H9 (cell line): ENCODE measurements around the gene SMU1. TPM values are rescaled to one million over a fixed set of nuclear protein-coding genes. Genes with fewer than 3 reads are reported as not detected.

Experiments used
- DNase-seq: peaks from one replicate; pipeline ENCODE4 v3.0.0-alpha.2; 2017
- H2AFZ ChIP-seq: one replicate; pipeline ENCODE4 v1.6.1; 2013; ENCODE audit warnings: mild to moderate bottlenecking, low read length, control low read depth, moderate library complexity
- H2AK5ac ChIP-seq: 2 replicates; pipeline ENCODE4 v1.6.1; 2013; ENCODE audit warnings: low read length, control low read depth, mixed read lengths; ENCODE audit not compliant: insufficient read length
- H2BK120ac ChIP-seq: one replicate; pipeline ENCODE4 v1.6.1; 2013; ENCODE audit warnings: low read depth, mild to moderate bottlenecking, low read length, control low read depth, inconsistent platforms; ENCODE audit not compliant: poor library complexity, severe bottlenecking
- H2BK12ac ChIP-seq: 2 replicates; pipeline ENCODE4 v1.6.1; 2013; ENCODE audit warnings: low read length, control low read depth, mixed read lengths, low read depth; ENCODE audit not compliant: insufficient read length
- H2BK15ac ChIP-seq: 2 replicates; pipeline ENCODE4 v1.6.1; 2013; ENCODE audit warnings: low read depth, low read length, control low read depth
- H2BK20ac ChIP-seq: one replicate; pipeline ENCODE4 v1.6.1; 2013; ENCODE audit warnings: low read depth, mild to moderate bottlenecking, low read length, control low read depth, inconsistent platforms; ENCODE audit not compliant: poor library complexity, severe bottlenecking
- H2BK5ac ChIP-seq: 2 replicates; pipeline ENCODE4 v1.6.1; 2013; ENCODE audit warnings: low read length, control low read depth, mixed read lengths; ENCODE audit not compliant: insufficient read length
- H3K14ac ChIP-seq: 2 replicates; pipeline ENCODE4 v1.6.1; 2013; ENCODE audit warnings: low read length, control low read depth; ENCODE audit not compliant: insufficient read depth
- H3K18ac ChIP-seq: 2 replicates; pipeline ENCODE4 v1.6.1; 2013; ENCODE audit warnings: low read depth, mild to moderate bottlenecking, mixed read lengths, low read length, control low read depth; ENCODE audit not compliant: insufficient read length
- H3K23ac ChIP-seq: 2 replicates; pipeline ENCODE4 v1.6.1; 2013; ENCODE audit warnings: low read length, control low read depth, mixed read lengths, low read depth; ENCODE audit not compliant: insufficient read length
- H3K23me2 ChIP-seq: 2 replicates; pipeline ENCODE4 v1.6.1; 2013; ENCODE audit warnings: low read depth, mild to moderate bottlenecking, mixed read lengths, low read length, control low read depth; ENCODE audit not compliant: insufficient read length, poor library complexity, severe bottlenecking
- H3K27ac ChIP-seq: 2 replicates; pipeline ENCODE4 v1.5.1; 2013; ENCODE audit warnings: low read length, control low read depth, mixed read lengths, low read depth; ENCODE audit not compliant: insufficient read length
- H3K27me3 ChIP-seq: 2 replicates; pipeline ENCODE4 v1.6.1; 2013; ENCODE audit warnings: low read length, control low read depth, inconsistent platforms; ENCODE audit not compliant: insufficient read depth
- H3K4ac ChIP-seq: 2 replicates; pipeline ENCODE4 v1.6.1; 2013; ENCODE audit warnings: low read depth, mild to moderate bottlenecking, control low read depth, inconsistent platforms, low read length, moderate library complexity
- H3K4me1 ChIP-seq: 2 replicates; pipeline ENCODE4 v1.6.1; 2013; ENCODE audit warnings: low read length, control low read depth, inconsistent platforms; ENCODE audit not compliant: insufficient read depth
- H3K4me2 ChIP-seq: 2 replicates; pipeline ENCODE4 v1.6.1; 2013; ENCODE audit warnings: low read length, control low read depth, mixed read lengths; ENCODE audit not compliant: insufficient read length, insufficient read depth
- H3K56ac ChIP-seq: 2 replicates; pipeline ENCODE4 v1.6.1; 2013; ENCODE audit warnings: low read depth, mild to moderate bottlenecking, mixed read lengths, low read length, control low read depth; ENCODE audit not compliant: insufficient read length
- H3K79me1 ChIP-seq: 2 replicates; pipeline ENCODE4 v1.6.1; 2013; ENCODE audit warnings: low read depth, mild to moderate bottlenecking, moderate library complexity, low read length, control low read depth, inconsistent platforms; ENCODE audit not compliant: insufficient read depth, poor library complexity, severe bottlenecking
- H3K79me2 ChIP-seq: 2 replicates; pipeline ENCODE4 v1.6.1; 2013; ENCODE audit warnings: low read length, control low read depth, inconsistent platforms; ENCODE audit not compliant: insufficient read depth
- H3K9ac ChIP-seq: 2 replicates; pipeline ENCODE4 v1.6.1; 2013; ENCODE audit warnings: low read length, control low read depth, mixed read lengths; ENCODE audit not compliant: insufficient read length; ENCODE audit errors: extremely low read depth
- H3K9me3 ChIP-seq: one replicate; pipeline ENCODE4 v1.6.1; 2013; ENCODE audit warnings: low read depth, low read length, inconsistent platforms; ENCODE audit not compliant: control insufficient read depth
- H3T11ph ChIP-seq: one replicate; pipeline ENCODE4 v1.6.1; 2013; ENCODE audit warnings: mild to moderate bottlenecking, low read length, control low read depth, inconsistent platforms
- H4K20me1 ChIP-seq: one replicate; pipeline ENCODE4 v1.6.1; 2013; ENCODE audit not compliant: control insufficient read depth, insufficient read length, insufficient read depth
- H4K5ac ChIP-seq: 2 replicates; pipeline ENCODE4 v1.6.1; 2013; ENCODE audit warnings: low read depth, mild to moderate bottlenecking, mixed read lengths, low read length, control low read depth; ENCODE audit not compliant: insufficient read length
- H4K8ac ChIP-seq: replicated peaks from 2 replicates; pipeline ENCODE4 v1.6.1; 2013; ENCODE audit warnings: low read length, control low read depth, mixed read lengths, low read depth; ENCODE audit not compliant: insufficient read length
- H4K91ac ChIP-seq: 2 replicates; pipeline ENCODE4 v1.6.1; 2013; ENCODE audit warnings: low read depth, mild to moderate bottlenecking, moderate library complexity, mixed read lengths, low read length, control low read depth; ENCODE audit not compliant: insufficient read length
- H3K27ac Mint-ChIP-seq, 3 experiments: 2 replicates in 2 of 3; 3 replicates in 1 of 3; pipeline ENCODE4 v1.8.0; 2020 to 2021; ENCODE audit warnings: mixed read lengths in 3 of 3, mild to moderate bottlenecking in 1 of 3, moderate library complexity in 1 of 3
- H3K27me3 Mint-ChIP-seq: 2 replicates; pipeline ENCODE4 v1.8.0; 2021; ENCODE audit warnings: low read depth, mild to moderate bottlenecking, moderate library complexity, mixed read lengths
- H3K36me3 Mint-ChIP-seq, 3 experiments: 2 replicates in 2 of 3; 3 replicates in 1 of 3; pipeline ENCODE4 v1.8.0; 2020 to 2021; ENCODE audit warnings: low read depth in 3 of 3, mixed read lengths in 3 of 3; ENCODE audit not compliant: insufficient read depth in 1 of 3
- H3K4me1 Mint-ChIP-seq, 2 experiments: 2 replicates each; pipeline ENCODE4 v1.8.0; 2020; ENCODE audit warnings: mixed read lengths in 2 of 2
- H3K4me3 Mint-ChIP-seq, 2 experiments: 2 replicates in 1 of 2; 3 replicates in 1 of 2; pipeline ENCODE4 v1.8.0; 2020 to 2021; ENCODE audit warnings: mild to moderate bottlenecking in 2 of 2, mixed read lengths in 2 of 2, moderate library complexity in 1 of 2
- H3K9me3 Mint-ChIP-seq, 2 experiments: 2 replicates in 1 of 2; 3 replicates in 1 of 2; pipeline ENCODE4 v1.8.0; 2020; ENCODE audit warnings: mild to moderate bottlenecking in 2 of 2, mixed read lengths in 2 of 2, moderate library complexity in 1 of 2
- CTCF ChIP-seq: fragments of 200-600 bp; sonication (generic); conservative IDR thresholded peaks from 3 replicates; pipeline ENCODE4 v1.8.0; 2021; ENCODE audit warnings: antibody characterized with exemption, mild to moderate bottlenecking
- WGBS: extraction: QIAGEN DNeasy Blood & Tissue Kit; methylation state at CpG from one replicate; pipeline ENCODE4 v1.1.7; 2013; ENCODE audit warnings: missing lambda C conversion rate, low lambda C conversion rate, mixed read lengths; ENCODE audit not compliant: insufficient read length; ENCODE audit errors: extremely low coverage; 5-methylcytosine and 5-hydroxymethylcytosine counted together
- total RNA-seq: library from RNA; stranded (reverse); gene quantifications from 2 replicates; pipeline ENCODE4 v1.2.1, GENCODE V29; 2021

Gene SMU1
- total RNA-seq, 1 experiment from 2014 or later: 26.9 TPM

GRCh38 chr9:33106372-33106771, 29.9 kb upstream of the SMU1 start:
- H2BK5ac ChIP-seq: no peak overlapping the region
- no peaks in the 10 kb centered on the region for H3K9me3 ChIP-seq
- H3K4me1 ChIP-seq: no peaks in the 10 kb centered on the region; the same call in 1 of the 2 replicates
- H3K9ac ChIP-seq: no peak overlapping the region
- no peak for DNase-seq
- no peak overlapping the region for H2BK15ac ChIP-seq
- Mint-ChIP-seq H3K4me3 (no peak overlapping the region), H3K4me1 (peaks cover 23 to 31% of the 10 kb centered on the region in 2 experiments), H3K36me3 (no peaks in the 10 kb centered on the region), H3K27me3 (no peaks in the 10 kb centered on the region; the same call in 1 of the 2 replicates), H3K9me3 (no peaks in the 10 kb centered on the region), H3K27ac (no peak overlapping the region)
- no peaks in the 10 kb centered on the region for H4K20me1 ChIP-seq
- no peak overlapping the region for H2BK20ac ChIP-seq
- TF ChIP-seq CTCF: no peak
- H3K27ac ChIP-seq: no peak overlapping the region
- no peak overlapping the region for H4K91ac ChIP-seq
- no peaks in the 10 kb centered on the region for H3K23me2 ChIP-seq
- no peak overlapping the region for H4K5ac ChIP-seq
- no peaks in the 10 kb centered on the region for H3K79me1 ChIP-seq
- H3T11ph ChIP-seq: no peak overlapping the region
- no peak overlapping the region for H3K4me2 ChIP-seq
- H4K8ac ChIP-seq: no peak overlapping the region
- no peaks in the 10 kb centered on the region for H3K79me2 ChIP-seq
- no peak overlapping the region for H3K14ac ChIP-seq
- H2AFZ ChIP-seq: no peak overlapping the region
- no peak overlapping the region for H2BK12ac ChIP-seq
- no peak overlapping the region for H3K4ac ChIP-seq
- H2AK5ac ChIP-seq: no peak overlapping the region
- H3K27me3 ChIP-seq: no peaks in the 10 kb centered on the region
- H2BK120ac ChIP-seq: no peak overlapping the region
- H3K18ac ChIP-seq: no peak overlapping the region
- H3K56ac ChIP-seq: no peak overlapping the region
- no CpG with 5 or more reads among the region's 4 CpGs for WGBS
- no peak overlapping the region for H3K23ac ChIP-seq
